ENCODE results near the gene ST3GAL2.
"Not testable (repeated sequence)": the region's sequence is repeated elsewhere in the genome, so short reads cannot be mapped to it uniquely, and the experiment has no call there.

ST3GAL2 gene

DNA sequence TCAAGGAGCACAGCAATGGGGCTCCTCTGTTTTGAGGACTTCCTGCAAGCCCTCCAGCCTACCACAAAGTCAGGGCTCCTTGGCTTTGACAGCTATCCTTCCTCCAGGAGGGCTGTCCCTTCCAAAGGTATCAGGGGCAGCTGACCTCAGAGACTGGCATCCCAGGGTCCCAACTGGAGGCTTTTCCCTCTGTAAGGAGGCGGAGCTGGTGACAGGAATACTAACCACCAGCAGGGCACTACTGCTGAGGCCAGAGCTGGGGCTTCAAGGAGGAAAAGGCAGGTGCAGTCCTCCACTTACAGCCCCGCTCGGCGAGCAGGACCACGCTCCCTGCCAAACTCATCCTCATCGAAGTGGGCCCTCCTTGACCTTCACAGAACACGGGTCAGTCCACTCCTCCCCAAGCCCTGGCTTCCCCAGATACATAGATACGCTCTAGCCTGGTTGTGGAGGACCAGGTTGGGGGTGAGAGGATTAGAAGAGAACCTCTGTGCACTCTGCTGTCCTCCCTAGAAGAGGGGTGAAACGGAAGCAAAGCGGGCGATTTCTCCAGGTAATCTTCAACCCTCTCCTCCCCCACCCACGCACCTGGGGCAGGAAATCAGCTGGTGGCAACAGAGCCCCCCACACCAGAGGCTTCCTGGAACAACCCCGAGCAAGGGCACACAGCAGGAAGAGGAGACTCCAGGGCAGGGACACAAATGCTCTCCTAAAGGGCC is 20.5 kb downstream of the ST3GAL2 start:
- H3K4me3 Mint-ChIP-seq = peak overlapping the region; percentile 32
- peaks cover 48% of the 10 kb centered on the region for H3K4me1 Mint-ChIP-seq
- H3K36me3 Mint-ChIP-seq = no peaks in the 10 kb centered on the region
- no peak for DNase-seq (ENCODE audit: low spot score in 2 of 2)
- ATAC-seq = peak; percentile 26
- peak overlapping the region; percentile 78 for H3K27ac Mint-ChIP-seq
- H3K9me3 Mint-ChIP-seq = no peaks in the 10 kb centered on the region

- H3K4me1 Mint-ChIP-seq = peaks cover 48% of the 10 kb centered on the region
- no peaks in the 10 kb centered on the region for H3K36me3 Mint-ChIP-seq
- DNase-seq (ENCODE audit: low spot score in 2 of 2) (no peak), ATAC-seq (no peak)
- H3K4me3 Mint-ChIP-seq = no peak overlapping the region
- peak overlapping the region; percentile 74 for H3K27ac Mint-ChIP-seq
- H3K9me3 Mint-ChIP-seq = no peaks in the 10 kb centered on the region
These were observed 21.2 kb downstream of the ST3GAL2 start for GRCh38 chr16:70417661-70418060.

- Mint-ChIP-seq H3K4me1 (peaks cover 41% of the 10 kb centered on the region), H3K36me3 (no peaks in the 10 kb centered on the region), H3K4me3 (no peak overlapping the region), H3K27ac (peak overlapping the region; percentile 74), H3K9me3 (no peaks in the 10 kb centered on the region)
- DNase-seq (ENCODE audit: low spot score in 2 of 2) (no peak), ATAC-seq (no peak)
These were observed 21.9 kb downstream of the ST3GAL2 start for GRCh38 chr16:70416748-70417616.

- not testable (repeated sequence) for H3K4me3 Mint-ChIP-seq; H3K9me3 Mint-ChIP-seq; ATAC-seq; DNase-seq (ENCODE audit: low spot score in 2 of 2); H3K27ac Mint-ChIP-seq; H3K36me3 Mint-ChIP-seq
- H3K4me1 Mint-ChIP-seq = peaks cover 12% of the 10 kb centered on the region
These were observed 25.3 kb downstream of the ST3GAL2 start for GRCh38 chr16:70413572-70413971.

DNA sequence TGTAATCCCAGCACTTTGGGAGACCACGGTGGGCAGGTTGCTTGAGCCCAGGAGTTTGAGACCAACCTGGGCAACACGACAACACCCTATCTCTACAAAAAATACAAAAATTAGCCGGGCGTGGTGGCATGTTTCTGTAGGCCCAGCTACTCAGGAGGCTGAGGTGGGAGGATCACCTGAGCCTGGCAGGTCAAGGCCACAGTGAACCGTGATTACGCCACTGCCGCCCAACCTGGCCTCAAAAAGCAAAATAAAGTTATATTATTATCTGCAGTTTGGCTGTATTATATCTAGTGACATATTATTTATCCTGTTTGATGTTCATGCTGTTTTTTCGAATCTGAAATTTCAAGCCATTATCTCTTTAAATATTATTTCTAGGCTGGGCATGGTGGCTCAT is 26.5 kb downstream of the ST3GAL2 start:
- ATAC-seq (no peak), DNase-seq (ENCODE audit: low spot score in 2 of 2) (no peak)
- peaks cover under 1% of the 10 kb centered on the region for H3K4me1 Mint-ChIP-seq
- no peak overlapping the region for H3K4me3 Mint-ChIP-seq
- no peak overlapping the region for H3K27ac Mint-ChIP-seq
- no peaks in the 10 kb centered on the region for H3K36me3 Mint-ChIP-seq
- H3K9me3 Mint-ChIP-seq = no peaks in the 10 kb centered on the region

DNA sequence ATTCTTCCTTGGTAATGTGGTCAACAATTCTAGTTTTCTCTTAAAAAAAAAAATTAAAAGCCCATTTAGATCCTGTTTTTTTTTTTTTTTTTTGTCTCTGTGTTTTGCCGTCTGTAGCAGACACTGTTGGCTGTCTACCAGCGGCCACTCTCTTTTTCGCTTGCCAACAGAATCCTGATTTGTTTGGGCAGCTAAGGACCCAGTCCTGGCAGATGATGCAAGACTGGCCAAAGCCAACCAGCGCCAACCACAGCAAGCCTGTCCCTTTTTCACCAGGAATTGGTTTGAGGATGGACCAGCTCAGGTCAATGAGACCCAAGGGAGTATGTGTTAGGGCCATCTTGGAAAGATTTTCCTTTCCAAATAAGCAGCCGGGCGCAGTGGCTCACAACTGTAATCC is 28.2 kb downstream of the ST3GAL2 start:
- ATAC-seq = no peak
- Mint-ChIP-seq H3K9me3 (no peaks in the 10 kb centered on the region), H3K27ac (no peak overlapping the region), H3K36me3 (peaks cover 4% of the 10 kb centered on the region), H3K4me1 (no peaks in the 10 kb centered on the region), H3K4me3 (no peak overlapping the region)
- DNase-seq (ENCODE audit: low spot score in 2 of 2) = no peak

DNA sequence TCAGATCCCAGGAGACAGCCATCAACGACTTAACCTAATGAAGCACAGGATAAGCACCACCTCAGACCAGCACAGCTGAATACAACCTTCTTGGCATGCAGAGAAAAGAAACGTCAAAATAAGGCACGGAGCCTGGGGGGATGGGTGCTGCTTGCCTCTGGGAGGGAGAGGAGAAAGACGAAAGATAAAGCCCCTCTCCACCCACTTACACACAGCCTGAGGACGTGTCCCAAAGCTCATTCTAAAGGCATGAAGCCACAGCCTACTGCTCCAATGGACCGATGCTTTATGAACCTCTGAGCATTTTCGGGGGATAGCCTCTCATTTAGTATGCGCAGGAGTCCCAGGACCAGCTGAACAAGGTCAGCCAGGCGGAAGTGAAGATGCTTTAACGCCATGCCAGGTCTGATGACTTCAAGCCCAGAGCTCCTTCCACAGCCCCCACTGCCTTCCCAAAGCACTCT is 31.1 kb downstream of the ST3GAL2 start:
- DNase-seq (ENCODE audit: low spot score in 2 of 2) (no peak), ATAC-seq (no peak)
- Mint-ChIP-seq H3K36me3 (peaks cover 21% of the 10 kb centered on the region), H3K4me1 (peaks cover 22% of the 10 kb centered on the region), H3K4me3 (no peak overlapping the region), H3K27ac (no peak overlapping the region), H3K9me3 (no peaks in the 10 kb centered on the region)

GRCh38 chr16:70406104-70406503 is 32.8 kb downstream of the ST3GAL2 start:
- not testable (repeated sequence) for DNase-seq (ENCODE audit: low spot score in 2 of 2); H3K9me3 Mint-ChIP-seq; H3K4me3 Mint-ChIP-seq; ATAC-seq; H3K27ac Mint-ChIP-seq
- Mint-ChIP-seq H3K4me1 (peaks cover 27% of the 10 kb centered on the region), H3K36me3 (peaks cover 21% of the 10 kb centered on the region)

DNA sequence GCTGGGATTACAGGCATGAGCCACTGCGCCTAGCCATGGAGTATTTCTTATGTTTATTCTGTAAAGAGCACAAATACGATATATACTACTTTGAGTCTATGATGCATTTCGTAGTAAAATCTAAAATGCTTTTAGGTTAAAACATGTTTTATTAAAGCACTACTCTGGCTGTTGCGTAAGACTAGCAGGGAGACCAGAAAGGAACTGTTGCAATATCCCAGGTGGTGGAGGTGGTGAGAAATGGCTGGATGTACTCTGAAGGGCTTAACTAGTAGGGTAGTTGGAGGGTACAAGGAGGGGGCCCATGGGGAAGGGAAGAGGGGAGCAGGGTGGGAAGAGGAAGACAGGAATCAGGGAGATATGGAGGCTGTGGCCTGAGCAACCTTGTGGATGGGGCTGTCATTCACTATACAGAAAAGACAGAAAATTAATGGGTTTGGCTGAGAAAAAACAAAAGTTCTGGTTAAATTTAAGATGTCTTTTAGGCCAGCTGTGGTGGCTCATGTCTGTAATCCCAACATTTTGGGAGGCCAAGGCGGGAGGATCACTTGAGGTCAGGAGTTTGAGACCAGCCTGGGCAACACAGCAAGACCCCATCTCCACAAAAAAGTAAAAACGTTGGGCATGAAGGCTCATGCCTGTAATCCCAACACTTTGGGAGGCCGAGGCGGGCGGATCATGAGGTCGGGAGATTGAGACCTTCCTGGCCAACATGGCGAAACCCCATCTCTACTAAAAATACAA is 35.8 kb downstream of the ST3GAL2 start:
- no peaks in the 10 kb centered on the region for H3K9me3 Mint-ChIP-seq
- peak overlapping the region; percentile 41 for H3K27ac Mint-ChIP-seq
- H3K4me1 Mint-ChIP-seq = peaks cover 29% of the 10 kb centered on the region
- H3K36me3 Mint-ChIP-seq = peaks cover 21% of the 10 kb centered on the region
- H3K4me3 Mint-ChIP-seq = no peak overlapping the region
- DNase-seq (ENCODE audit: low spot score in 2 of 2) (no peak), ATAC-seq (no peak)

- Mint-ChIP-seq H3K9me3 (no peaks in the 10 kb centered on the region), H3K4me1 (peaks cover 25% of the 10 kb centered on the region), H3K36me3 (peaks cover 10% of the 10 kb centered on the region), H3K27ac (peak overlapping the region; percentile 56), H3K4me3 (no peak overlapping the region)
- DNase-seq (ENCODE audit: low spot score in 2 of 2) = no peak
- ATAC-seq = no peak
These were observed 38.9 kb downstream of the ST3GAL2 start for GRCh38 chr16:70399951-70400350.

DNA sequence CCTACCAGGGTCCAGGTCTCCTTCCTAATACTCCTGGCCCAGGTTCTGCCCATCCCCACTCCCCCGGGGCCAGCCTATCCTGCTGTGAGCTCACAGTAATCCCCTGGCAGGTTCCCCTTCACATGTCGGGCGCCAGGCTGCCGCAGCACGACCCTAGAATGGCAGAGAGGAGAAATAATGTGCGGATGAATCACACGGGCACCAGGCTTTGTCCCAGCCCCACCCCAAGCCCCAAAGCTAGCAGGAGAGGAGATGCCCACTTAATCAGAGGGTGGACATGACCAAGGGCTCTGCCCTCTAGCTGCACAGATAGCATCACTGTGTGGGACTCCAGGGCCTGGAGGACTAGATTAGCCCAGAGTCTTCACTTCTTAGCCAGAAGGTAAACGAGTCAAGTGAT is 39.5 kb downstream of the ST3GAL2 start:
- Mint-ChIP-seq H3K27ac (peak overlapping the region; percentile 56), H3K4me3 (no peak overlapping the region), H3K4me1 (peaks cover 19% of the 10 kb centered on the region), H3K36me3 (peaks cover 6% of the 10 kb centered on the region), H3K9me3 (no peaks in the 10 kb centered on the region)
- DNase-seq (ENCODE audit: low spot score in 2 of 2) = no peak
- no peak for ATAC-seq

- Mint-ChIP-seq H3K4me1 (peaks cover 11% of the 10 kb centered on the region), H3K9me3 (no peaks in the 10 kb centered on the region), H3K27ac (no peak overlapping the region), H3K36me3 (peaks cover 10% of the 10 kb centered on the region), H3K4me3 (no peak overlapping the region)
- no peak for ATAC-seq
- DNase-seq (ENCODE audit: low spot score in 2 of 2) = no peak
These were observed 40.6 kb downstream of the ST3GAL2 start for GRCh38 chr16:70398177-70398743.

DNA sequence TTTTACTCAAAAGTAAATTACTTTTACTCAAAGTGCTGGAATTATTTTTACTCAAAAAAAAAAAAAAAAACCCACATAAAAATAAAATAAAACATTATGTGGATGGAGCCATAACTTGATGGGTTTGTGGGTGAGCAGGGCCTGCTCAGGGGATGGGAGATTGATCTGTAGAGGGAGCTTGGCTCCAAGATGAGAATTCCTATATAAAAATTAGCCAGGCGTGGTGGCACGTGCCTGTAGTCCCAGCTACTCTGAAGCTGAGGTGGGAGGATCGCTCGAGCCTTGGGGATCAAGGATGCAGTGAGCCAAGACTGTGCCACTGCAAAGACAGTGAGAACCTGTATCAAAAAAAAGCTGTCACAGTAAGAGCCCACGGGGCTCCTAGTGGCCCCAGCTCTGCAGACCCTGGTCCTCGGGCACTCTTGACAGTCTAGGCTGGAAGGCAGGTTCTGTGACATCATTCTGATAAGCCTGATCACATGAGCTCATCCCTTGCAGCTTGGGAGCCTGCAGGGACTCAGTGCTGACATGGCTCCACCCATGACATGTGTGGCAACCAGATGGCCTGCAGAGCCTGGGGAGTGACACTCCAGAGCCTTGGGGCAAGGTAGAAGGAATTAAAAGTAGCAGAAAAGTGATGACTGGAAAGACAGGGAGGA is 42.5 kb downstream of the ST3GAL2 start:
- H3K27ac Mint-ChIP-seq = no peak overlapping the region
- DNase-seq (ENCODE audit: low spot score in 2 of 2) = no peak
- H3K36me3 Mint-ChIP-seq = peaks cover 11% of the 10 kb centered on the region
- no peak for ATAC-seq
- H3K4me1 Mint-ChIP-seq = peaks cover 5% of the 10 kb centered on the region
- no peak overlapping the region for H3K4me3 Mint-ChIP-seq
- H3K9me3 Mint-ChIP-seq = no peaks in the 10 kb centered on the region

DNA sequence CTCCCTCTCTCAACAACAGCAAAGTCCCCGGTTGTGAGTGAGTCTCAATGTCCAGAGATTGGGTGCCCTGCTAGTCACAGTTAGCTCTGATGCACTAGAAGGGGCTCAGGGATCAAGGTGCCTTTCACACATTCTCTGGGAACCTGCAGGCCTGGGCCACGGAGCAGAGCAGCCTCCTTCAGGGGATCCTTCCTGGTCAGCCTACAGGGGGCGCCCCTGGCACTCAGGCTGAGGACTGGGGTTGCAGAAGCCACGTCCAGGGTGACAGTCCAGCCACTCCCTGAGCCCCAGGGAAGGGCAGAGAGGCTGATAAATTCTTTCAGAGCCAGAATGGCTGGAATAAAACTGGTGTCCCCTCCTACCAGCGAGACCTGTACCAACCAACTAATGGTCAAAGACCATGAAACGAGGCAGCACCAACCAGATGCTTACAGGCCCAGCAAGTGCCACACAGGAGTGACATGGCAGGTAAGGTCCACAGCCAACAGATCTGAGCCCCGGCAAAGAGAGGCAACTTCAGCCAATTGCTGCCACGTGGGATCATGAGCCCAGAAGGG is 43.5 kb downstream of the ST3GAL2 start:
- H3K27ac Mint-ChIP-seq = peak overlapping the region; percentile 71
- H3K4me3 Mint-ChIP-seq = no peak overlapping the region
- no peaks in the 10 kb centered on the region for H3K4me1 Mint-ChIP-seq
- H3K36me3 Mint-ChIP-seq = peaks cover 11% of the 10 kb centered on the region
- ATAC-seq (peak; percentile 78), DNase-seq (ENCODE audit: low spot score in 2 of 2) (peak; percentile 68 to 81)
- H3K9me3 Mint-ChIP-seq = no peaks in the 10 kb centered on the region
